Esophagus muscularis mucosa (tissue), 4 donors: Measurements from ENCODE around the gene STRN. TPM values are rescaled to one million over a fixed set of nuclear protein-coding genes. Genes with fewer than 3 reads are reported as not detected.
"Not testable (repeated sequence)": the region's sequence is repeated elsewhere in the genome, so short reads cannot be mapped to it uniquely, and the experiment has no call there.

ENCODE experiments used
- DNase-seq: peaks from one replicate; pipeline ENCODE4 v3.0.0-alpha.2; 2017; ENCODE audit errors: extremely low spot score
- H3K27ac ChIP-seq, 4 donors: fragments of 200-600 bp; sonication (generic); replicated peaks in 1 of 4; 1 replicate in 3 of 4; 2 replicates in 1 of 4; pipeline ENCODE4 v1.5.1; 2016 to 2019; ENCODE audit warnings: mild to moderate bottlenecking in 1 of 4
- H3K27me3 ChIP-seq, 4 donors: fragments of 200-600 bp; sonication (generic); one replicate each; pipeline versions ENCODE4 v1.5.1 to v1.6.0; 2016 to 2019
- H3K36me3 ChIP-seq, 4 donors: fragments of 200-600 bp; sonication (generic); one replicate each; pipeline ENCODE4 v1.5.1; 2016 to 2019
- H3K4me1 ChIP-seq, 4 donors: fragments of 200-600 bp; sonication (generic); one replicate each; pipeline ENCODE4 v1.5.1; 2016 to 2019
- H3K4me3 ChIP-seq, 4 donors: fragments of 200-600 bp; sonication (generic); 1 replicate in 2 of 4; 2 replicates in 2 of 4; pipeline ENCODE4 v1.5.1; 2016 to 2019; ENCODE audit warnings: mild to moderate bottlenecking in 4 of 4, moderate library complexity in 1 of 4
- H3K9me3 ChIP-seq, 4 donors: fragments of 200-600 bp; sonication (generic); 1 replicate in 3 of 4; 2 replicates in 1 of 4; pipeline ENCODE4 v1.5.1; 2016 to 2019
- CTCF ChIP-seq, 3 experiments: fragments of 200-600 bp in 2 of 3; fragments of 450-650 bp in 1 of 3; sonication (generic) in 2 of 3; IDR thresholded peaks; one replicate each; pipeline ENCODE4 v1.5.1; 2017 to 2019; ENCODE audit warnings: antibody characterized with exemption in 3 of 3, mild to moderate bottlenecking in 2 of 3, moderate library complexity in 1 of 3
- EP300 ChIP-seq: sonication (generic); formaldehyde crosslinking; IDR thresholded peaks from one replicate; pipeline ENCODE4 v1.6.1; 2017; ENCODE audit warnings: antibody characterized with exemption
- POLR2A ChIP-seq: fragments of 450-650 bp; IDR thresholded peaks from one replicate; pipeline ENCODE4 v1.6.1; 2017; ENCODE audit warnings: antibody characterized with exemption, moderate library complexity, mild to moderate bottlenecking, low read depth
- POLR2AphosphoS5 ChIP-seq, 2 donors: sonication (generic); formaldehyde crosslinking; IDR thresholded peaks; one replicate each; pipeline ENCODE4 v1.6.1; 2017; ENCODE audit warnings: antibody characterized with exemption in 2 of 2
- WGBS: methylation state at CpG from one replicate; pipeline ENCODE4 v1.1.5; 2018; 5-methylcytosine and 5-hydroxymethylcytosine counted together
- intact Hi-C: fragments of 100-400 bp; cut with DNase I; formaldehyde crosslinking; loops from one replicate; pipeline ENCODE4 v1.15.1; 2023
- total RNA-seq, 4 donors: library from RNA; depleted of rRNA; stranded (reverse); fragments of >200 nt; gene quantifications; one replicate each; pipeline versions ENCODE4 v1.1.0 to v1.2.1, GENCODE V29; 2016

The STRN gene
- total RNA-seq, 4 donors from 2014 or later: 17.6 to 21.8 (median 20.0) TPM

GRCh38 chr2:36941867-36942266 lies 24.5 kb downstream of the STRN start:
- Histone ChIP-seq H3K27ac (no peak overlapping the region), H3K4me3 (no peak overlapping the region), H3K36me3 (no peaks in the 10 kb centered on the region), H3K4me1 (no peaks in the 10 kb centered on the region), H3K9me3 (no peaks in the 10 kb centered on the region), H3K27me3 (no peaks in the 10 kb centered on the region)
- intact Hi-C loops: no loop called here
- WGBS: 96% methylated on average over 4 of the region's 4 CpGs
- DNase-seq: no peak
- TF ChIP-seq POLR2AphosphoS5 (IDR thresholded peaks at IDR 0.05): no peak
- no peak for TF ChIP-seq POLR2A
- no peak for TF ChIP-seq CTCF (IDR thresholded peaks at IDR 0.05)
- no peak for TF ChIP-seq EP300

- H3K4me1 ChIP-seq, H3K36me3 ChIP-seq, DNase-seq, H3K9me3 ChIP-seq, H3K4me3 ChIP-seq, H3K27me3 ChIP-seq, H3K27ac ChIP-seq, intact Hi-C loops: not testable (repeated sequence)
These were observed 29.8 kb downstream of the STRN start for GRCh38 chr2:36936526-36936925.

GRCh38 chr2:36931688-36932087 lies 34.6 kb downstream of the STRN start:
- peaks cover 9 to 11% (median 10%) of the 10 kb centered on the region in 4 donors for H3K4me1 ChIP-seq
- DNase-seq, H3K27ac ChIP-seq, intact Hi-C loops, H3K27me3 ChIP-seq, H3K9me3 ChIP-seq, H3K4me3 ChIP-seq, H3K36me3 ChIP-seq: not testable (repeated sequence)
- WGBS: 98% methylated on average over 6 of the region's 6 CpGs

- intact Hi-C loops: not testable (repeated sequence)
- WGBS: 70% methylated on average over 7 of the region's 7 CpGs
- H3K27ac ChIP-seq: peak overlapping the region in 3 of 4 donors; percentile 11 to 58 (median 19)
These were observed 35.4 kb downstream of the STRN start for GRCh38 chr2:36930787-36931410.

GRCh38 chr2:36926175-36927132 lies 39.9 kb downstream of the STRN start:
- H3K27me3 ChIP-seq, H3K27ac ChIP-seq, H3K36me3 ChIP-seq, intact Hi-C loops, DNase-seq, H3K9me3 ChIP-seq, H3K4me3 ChIP-seq: not testable (repeated sequence)
- WGBS: 62% methylated on average over 5 of the region's 5 CpGs
- H3K4me1 ChIP-seq: peaks cover 10 to 16% (median 12%) of the 10 kb centered on the region in 4 donors

More at GRCh38 chr2:36930787-36931410, 35.4 kb downstream of the STRN start:
- H3K4me1 ChIP-seq: peaks cover 10 to 17% (median 12%) of the 10 kb centered on the region in 4 donors
- not testable (repeated sequence) for H3K36me3 ChIP-seq, H3K27me3 ChIP-seq, DNase-seq, H3K4me3 ChIP-seq, H3K9me3 ChIP-seq

- H3K9me3 ChIP-seq, H3K36me3 ChIP-seq, DNase-seq, H3K27ac ChIP-seq, intact Hi-C loops, H3K4me3 ChIP-seq, H3K27me3 ChIP-seq: not testable (repeated sequence)
- over 99% methylated on average over 10 of the region's 10 CpGs for WGBS
- H3K4me1 ChIP-seq: peaks cover 0 to 15% (median 3%) of the 10 kb centered on the region in 4 donors
These were observed 43.7 kb downstream of the STRN start for GRCh38 chr2:36922629-36923028.

- Histone ChIP-seq H3K4me3 (no peak overlapping the region), H3K27ac (no peak overlapping the region), H3K9me3 (no peaks in the 10 kb centered on the region), H3K4me1 (peaks cover 0 to 14% (median 3%) of the 10 kb centered on the region in 4 donors), H3K27me3 (no peaks in the 10 kb centered on the region), H3K36me3 (peaks cover 0 to 5% (median 0%) of the 10 kb centered on the region in 4 donors)
- intact Hi-C loops: no loop called here
- 78% methylated on average over 3 of the region's 3 CpGs for WGBS
- DNase-seq: no peak
- TF ChIP-seq POLR2A: no peak
- TF ChIP-seq CTCF (IDR thresholded peaks at IDR 0.05): no peak
- no peak for TF ChIP-seq POLR2AphosphoS5 (IDR thresholded peaks at IDR 0.05)
- no peak for TF ChIP-seq EP300
These were observed 44.4 kb downstream of the STRN start for GRCh38 chr2:36921984-36922383.
